ENCODE results near the gene NRXN2. TPM values are rescaled to one million over a fixed set of nuclear protein-coding genes. Genes with fewer than 3 reads are reported as not detected.

Gene NRXN2
- total RNA-seq, 1 experiment from 2014 or later, result 0.15 TPM

DNA sequence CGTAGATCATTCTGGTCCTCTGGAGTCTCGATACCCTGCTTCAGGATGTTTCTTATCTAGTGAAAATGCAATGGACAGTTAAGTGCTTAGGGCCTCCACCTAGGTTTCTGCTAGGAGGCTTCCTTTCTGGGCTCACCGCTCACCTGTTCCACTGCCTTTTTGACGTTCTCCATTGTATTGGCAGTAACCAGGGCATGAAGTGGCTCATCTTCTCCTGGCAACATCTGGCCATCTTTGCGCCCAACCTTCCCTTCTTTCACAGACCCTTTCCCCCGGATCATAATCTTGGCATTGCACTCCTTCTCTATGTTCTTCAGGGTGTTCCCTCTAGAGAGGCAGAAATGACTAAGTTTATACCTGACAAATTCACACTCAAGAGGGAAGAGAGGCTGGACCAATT lies 46.3 kb upstream of the NRXN2 start:
- intact Hi-C loops (cut with micrococcal nuclease; ENCODE audit: unreplicated experiment), result no loop called here
- TF ChIP-seq SIN3A (IDR thresholded peaks at IDR 0.05; ENCODE audit: borderline replicate concordance, insufficient read depth, low read depth, low read length) (no peak), POLR2AphosphoS5 (IDR thresholded peaks at IDR 0.05; ENCODE audit: low read depth, low read length) (no peak; the same call in 1 of the 2 replicates), TCF7L2 (IDR thresholded peaks at IDR 0.05; ENCODE audit: low read depth, low read length) (no peak)
- TF ChIP-seq, protein P1, sequence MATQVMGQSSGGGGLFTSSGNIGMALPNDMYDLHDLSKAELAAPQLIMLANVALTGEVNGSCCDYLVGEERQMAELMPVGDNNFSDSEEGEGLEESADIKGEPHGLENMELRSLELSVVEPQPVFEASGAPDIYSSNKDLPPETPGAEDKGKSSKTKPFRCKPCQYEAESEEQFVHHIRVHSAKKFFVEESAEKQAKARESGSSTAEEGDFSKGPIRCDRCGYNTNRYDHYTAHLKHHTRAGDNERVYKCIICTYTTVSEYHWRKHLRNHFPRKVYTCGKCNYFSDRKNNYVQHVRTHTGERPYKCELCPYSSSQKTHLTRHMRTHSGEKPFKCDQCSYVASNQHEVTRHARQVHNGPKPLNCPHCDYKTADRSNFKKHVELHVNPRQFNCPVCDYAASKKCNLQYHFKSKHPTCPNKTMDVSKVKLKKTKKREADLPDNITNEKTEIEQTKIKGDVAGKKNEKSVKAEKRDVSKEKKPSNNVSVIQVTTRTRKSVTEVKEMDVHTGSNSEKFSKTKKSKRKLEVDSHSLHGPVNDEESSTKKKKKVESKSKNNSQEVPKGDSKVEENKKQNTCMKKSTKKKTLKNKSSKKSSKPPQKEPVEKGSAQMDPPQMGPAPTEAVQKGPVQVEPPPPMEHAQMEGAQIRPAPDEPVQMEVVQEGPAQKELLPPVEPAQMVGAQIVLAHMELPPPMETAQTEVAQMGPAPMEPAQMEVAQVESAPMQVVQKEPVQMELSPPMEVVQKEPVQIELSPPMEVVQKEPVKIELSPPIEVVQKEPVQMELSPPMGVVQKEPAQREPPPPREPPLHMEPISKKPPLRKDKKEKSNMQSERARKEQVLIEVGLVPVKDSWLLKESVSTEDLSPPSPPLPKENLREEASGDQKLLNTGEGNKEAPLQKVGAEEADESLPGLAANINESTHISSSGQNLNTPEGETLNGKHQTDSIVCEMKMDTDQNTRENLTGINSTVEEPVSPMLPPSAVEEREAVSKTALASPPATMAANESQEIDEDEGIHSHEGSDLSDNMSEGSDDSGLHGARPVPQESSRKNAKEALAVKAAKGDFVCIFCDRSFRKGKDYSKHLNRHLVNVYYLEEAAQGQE (IDR thresholded peaks at IDR 0.05; ENCODE audit: insufficient read depth in 1 of 2, low read depth in 2 of 2, low read length in 1 of 2), result no peak
- TF ChIP-seq, protein P2, sequence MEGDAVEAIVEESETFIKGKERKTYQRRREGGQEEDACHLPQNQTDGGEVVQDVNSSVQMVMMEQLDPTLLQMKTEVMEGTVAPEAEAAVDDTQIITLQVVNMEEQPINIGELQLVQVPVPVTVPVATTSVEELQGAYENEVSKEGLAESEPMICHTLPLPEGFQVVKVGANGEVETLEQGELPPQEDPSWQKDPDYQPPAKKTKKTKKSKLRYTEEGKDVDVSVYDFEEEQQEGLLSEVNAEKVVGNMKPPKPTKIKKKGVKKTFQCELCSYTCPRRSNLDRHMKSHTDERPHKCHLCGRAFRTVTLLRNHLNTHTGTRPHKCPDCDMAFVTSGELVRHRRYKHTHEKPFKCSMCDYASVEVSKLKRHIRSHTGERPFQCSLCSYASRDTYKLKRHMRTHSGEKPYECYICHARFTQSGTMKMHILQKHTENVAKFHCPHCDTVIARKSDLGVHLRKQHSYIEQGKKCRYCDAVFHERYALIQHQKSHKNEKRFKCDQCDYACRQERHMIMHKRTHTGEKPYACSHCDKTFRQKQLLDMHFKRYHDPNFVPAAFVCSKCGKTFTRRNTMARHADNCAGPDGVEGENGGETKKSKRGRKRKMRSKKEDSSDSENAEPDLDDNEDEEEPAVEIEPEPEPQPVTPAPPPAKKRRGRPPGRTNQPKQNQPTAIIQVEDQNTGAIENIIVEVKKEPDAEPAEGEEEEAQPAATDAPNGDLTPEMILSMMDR (IDR thresholded peaks at IDR 0.05), result no peak
- H3K4me1 ChIP-seq (ENCODE audit: control insufficient read depth, insufficient read depth, low read length), result peaks cover 8% of the 10 kb centered on the region
- peaks cover 79% of the 10 kb centered on the region for H3K36me3 ChIP-seq (ENCODE audit: control insufficient read depth, insufficient read depth, low read length)
- in situ Hi-C loops (cut with HindIII; ENCODE audit: low pct_unique_long_range_greater_than_20kb, low sequenced_read_pairs), result no loop called here
- no peaks in the 10 kb centered on the region for H3K9me3 ChIP-seq (ENCODE audit: control insufficient read depth, insufficient read depth, low read depth, low read length)
- POLR2A ChIA-PET, result no interaction called here
- ATAC-seq (no peak), DNase-seq (ENCODE audit: low read depth, low spot score) (no peak)
- H3K4me3 ChIP-seq (ENCODE audit: low read depth in 2 of 2, low read length in 2 of 2), result no peak overlapping the region
- CTCF ChIA-PET, result no interaction called here
- no TSS peak for BruUV-seq (replicated peaks)
- H3K27ac ChIP-seq (ENCODE audit: low read length), result no peak overlapping the region
- H3K27me3 ChIP-seq (ENCODE audit: control insufficient read depth, insufficient read depth, low read length), result no peaks in the 10 kb centered on the region

DNA sequence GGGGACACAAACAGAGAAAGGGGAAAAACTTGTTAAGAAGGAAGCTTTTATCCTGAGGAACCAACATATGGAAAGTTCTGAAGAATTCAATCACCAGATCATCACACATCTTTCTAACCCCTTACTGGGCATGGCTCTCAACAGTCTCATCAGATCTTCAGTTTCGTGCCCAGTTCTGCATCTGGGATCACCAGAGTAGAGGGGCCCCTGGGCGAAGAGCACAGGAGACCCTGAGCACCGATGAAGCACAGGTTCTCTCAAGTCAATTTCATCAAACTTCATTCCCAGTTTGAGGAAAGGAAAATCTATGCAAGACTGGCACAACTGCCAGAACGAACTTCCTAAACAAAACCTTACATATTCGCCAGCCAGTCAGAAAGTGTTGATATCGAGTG lies 45.3 kb upstream of the NRXN2 start:
- DNase-seq (ENCODE audit: low read depth, low spot score) (no peak), ATAC-seq (no peak)
- H3K4me3 ChIP-seq (ENCODE audit: low read depth in 2 of 2, low read length in 2 of 2), result no peak overlapping the region
- TF ChIP-seq SIN3A (IDR thresholded peaks at IDR 0.05; ENCODE audit: borderline replicate concordance, insufficient read depth, low read depth, low read length) (no peak), POLR2AphosphoS5 (IDR thresholded peaks at IDR 0.05; ENCODE audit: low read depth, low read length) (no peak), TCF7L2 (IDR thresholded peaks at IDR 0.05; ENCODE audit: low read depth, low read length) (no peak)
- TF ChIP-seq, protein P2 (IDR thresholded peaks at IDR 0.05), result no peak
- TF ChIP-seq, protein P1 (IDR thresholded peaks at IDR 0.05; ENCODE audit: insufficient read depth in 1 of 2, low read depth in 2 of 2, low read length in 1 of 2), result no peak
- intact Hi-C loops (cut with micrococcal nuclease; ENCODE audit: unreplicated experiment), result no loop called here
- CTCF ChIA-PET, result interaction anchor here (0.8 kb wide), 1 partner anchor 30 kb away, joined by 4 read pairs; no protein-coding TSS in a partner anchor
- no peaks in the 10 kb centered on the region for H3K9me3 ChIP-seq (ENCODE audit: control insufficient read depth, insufficient read depth, low read depth, low read length)
- in situ Hi-C loops (cut with HindIII; ENCODE audit: low pct_unique_long_range_greater_than_20kb, low sequenced_read_pairs), result no loop called here
- BruUV-seq (replicated peaks), result no TSS peak
- H3K27ac ChIP-seq (ENCODE audit: low read length), result no peak overlapping the region
- H3K4me1 ChIP-seq (ENCODE audit: control insufficient read depth, insufficient read depth, low read length), result peaks cover 18% of the 10 kb centered on the region
- H3K27me3 ChIP-seq (ENCODE audit: control insufficient read depth, insufficient read depth, low read length), result no peaks in the 10 kb centered on the region
- H3K36me3 ChIP-seq (ENCODE audit: control insufficient read depth, insufficient read depth, low read length), result peaks cover 70% of the 10 kb centered on the region
- POLR2A ChIA-PET, result interaction anchor here (0.5 kb wide), 1 partner anchor 7 kb away, joined by 3 read pairs; no protein-coding TSS in a partner anchor
